Measurements from ENCODE around the gene WDR27. TPM values are rescaled to one million over a fixed set of nuclear protein-coding genes. Genes with fewer than 3 reads are reported as not detected.

WDR27 gene
- polyA plus RNA-seq, 1 experiment: 28.7 TPM

GRCh38 chr6:169501128-169501527, 200.7 kb downstream of the WDR27 start:
- DNase-seq (ENCODE audit: low read depth): no peak
- no peak for TF ChIP-seq CTCF (IDR thresholded peaks at IDR 0.05; ENCODE audit: insufficient read depth, low read depth, low read length)
- no peak overlapping the region for H3K4me3 ChIP-seq (ENCODE audit: low read depth, low read length)
- CTCF ChIA-PET: no interaction called here
- peaks cover 2% of the 10 kb centered on the region; the same call in 1 of the 2 replicates for H3K36me3 ChIP-seq (ENCODE audit: control insufficient read depth, insufficient read depth, low read length)
- no peaks in the 10 kb centered on the region for H3K27me3 ChIP-seq (ENCODE audit: control insufficient read depth, insufficient read depth, low read length)
- POLR2A ChIA-PET: no interaction called here

- TF ChIP-seq CTCF (IDR thresholded peaks at IDR 0.05; ENCODE audit: insufficient read depth, low read depth, low read length): no peak
- Histone ChIP-seq H3K27me3 (ENCODE audit: control insufficient read depth, insufficient read depth, low read length) (no peaks in the 10 kb centered on the region), H3K36me3 (ENCODE audit: control insufficient read depth, insufficient read depth, low read length) (peaks cover 2% of the 10 kb centered on the region; the same call in 1 of the 2 replicates), H3K4me3 (ENCODE audit: low read depth, low read length) (no peak overlapping the region)
- ChIA-PET CTCF (no interaction called here), POLR2A (no interaction called here)
- no peak for DNase-seq (ENCODE audit: low read depth)
Observed at GRCh38 chr6:169500688-169501087, 201.1 kb downstream of the WDR27 start.

- DNase-seq (ENCODE audit: low read depth): no peak
- Histone ChIP-seq H3K27me3 (ENCODE audit: control insufficient read depth, insufficient read depth, low read length) (no peaks in the 10 kb centered on the region), H3K4me3 (ENCODE audit: low read depth, low read length) (no peak overlapping the region), H3K36me3 (ENCODE audit: control insufficient read depth, insufficient read depth, low read length) (peaks cover 2% of the 10 kb centered on the region; the same call in 1 of the 2 replicates)
- POLR2A ChIA-PET: no interaction called here
- CTCF ChIA-PET: no interaction called here
- no peak for TF ChIP-seq CTCF (IDR thresholded peaks at IDR 0.05; ENCODE audit: insufficient read depth, low read depth, low read length)
Observed at GRCh38 chr6:169499848-169500247, 202.0 kb downstream of the WDR27 start.

GRCh38 chr6:169498916-169499513, 202.8 kb downstream of the WDR27 start:
- TF ChIP-seq CTCF (IDR thresholded peaks at IDR 0.05; ENCODE audit: insufficient read depth, low read depth, low read length): no peak
- peaks cover 2% of the 10 kb centered on the region; the same call in 1 of the 2 replicates for H3K36me3 ChIP-seq (ENCODE audit: control insufficient read depth, insufficient read depth, low read length)
- DNase-seq (ENCODE audit: low read depth): no peak
- no peak overlapping the region for H3K4me3 ChIP-seq (ENCODE audit: low read depth, low read length)
- CTCF ChIA-PET: no interaction called here
- POLR2A ChIA-PET: no interaction called here
- no peaks in the 10 kb centered on the region for H3K27me3 ChIP-seq (ENCODE audit: control insufficient read depth, insufficient read depth, low read length)

GRCh38 chr6:169495601-169496000, 206.2 kb downstream of the WDR27 start:
- DNase-seq (ENCODE audit: low read depth): peak; percentile 40
- CTCF ChIA-PET: no interaction called here
- Histone ChIP-seq H3K27me3 (ENCODE audit: control insufficient read depth, insufficient read depth, low read length) (no peaks in the 10 kb centered on the region), H3K36me3 (ENCODE audit: control insufficient read depth, insufficient read depth, low read length) (no peaks in the 10 kb centered on the region), H3K4me3 (ENCODE audit: low read depth, low read length) (no peak overlapping the region)
- POLR2A ChIA-PET: no interaction called here
- TF ChIP-seq CTCF (IDR thresholded peaks at IDR 0.05; ENCODE audit: insufficient read depth, low read depth, low read length): no peak
